Measurements from ENCODE around the gene APC. TPM values are rescaled to one million over a fixed set of nuclear protein-coding genes. Genes with fewer than 3 reads are reported as not detected.

APC gene
- total RNA-seq, 1 experiment from 2014 or later = 24.0 TPM

DNA sequence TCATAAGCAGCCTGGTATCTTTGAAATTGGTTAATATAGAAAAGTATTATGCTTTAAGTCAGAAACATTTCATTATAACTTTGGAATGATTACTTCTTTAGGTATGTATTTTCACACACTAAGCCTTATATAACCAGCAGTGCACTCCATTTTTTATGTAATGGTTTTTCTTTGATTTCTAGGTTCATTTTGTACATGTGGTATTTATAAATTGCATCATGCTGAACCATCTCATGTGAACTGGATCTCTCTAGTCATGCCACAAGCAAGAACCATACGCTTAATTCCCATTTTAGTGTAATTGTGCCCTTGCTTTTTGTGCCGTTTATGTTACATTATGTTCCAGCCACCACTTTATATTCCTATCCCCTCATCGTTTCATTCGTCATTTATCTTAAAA, 84.8 kb downstream of the APC start:
- Histone ChIP-seq H3K4me2 (ENCODE audit: low read length) (no peak overlapping the region), H2AFZ (ENCODE audit: low read depth, low read length, poor library complexity, severe bottlenecking) (no peak overlapping the region), H3K9me2 (ENCODE audit: insufficient read depth) (no peaks in the 10 kb centered on the region), H3K9me3 (ENCODE audit: control insufficient read depth in 1 of 2, insufficient read depth in 1 of 2, low read depth in 1 of 2, low read length in 2 of 2) (no peaks in the 10 kb centered on the region), H3K79me2 (ENCODE audit: insufficient read depth, low read length) (no peaks in the 10 kb centered on the region), H3K27ac (ENCODE audit: low read depth, low read length) (no peak overlapping the region), H3K9ac (ENCODE audit: low read length) (no peak overlapping the region), H3K36me3 (ENCODE audit: control insufficient read depth in 1 of 2, insufficient read depth in 2 of 2, low read length in 2 of 2) (no peaks in the 10 kb centered on the region), H3K4me3 (replicated peaks in 1 of 2; ENCODE audit: low read depth in 1 of 2, low read length in 2 of 2) (no peak overlapping the region), H4K20me1 (ENCODE audit: insufficient read depth) (no peaks in the 10 kb centered on the region), H3K27me3 (ENCODE audit: insufficient read depth, low read length) (no peaks in the 10 kb centered on the region), H3K4me1 (ENCODE audit: control insufficient read depth in 1 of 2, insufficient read depth in 2 of 2, low read length in 2 of 2) (no peaks in the 10 kb centered on the region)
- POLR2A ChIA-PET = no interaction called here
- RAD21 ChIA-PET (ENCODE audit: low non-redundant PET in 1 of 2, low total read pairs in 2 of 2, uncharacterized antibody in 2 of 2, unreplicated experiment in 2 of 2) = no interaction called here
- CTCF ChIA-PET = no interaction called here
- DNase-seq (ENCODE audit: low read depth, low spot score) (no peak), ATAC-seq (no peak)
- intact Hi-C loops (cut with micrococcal nuclease) = no loop called here
- no TSS peak for BruUV-seq (replicated peaks)
- TF ChIP-seq POLR2A (IDR thresholded peaks at IDR 0.05; ENCODE audit: borderline replicate concordance, extremely low read depth, insufficient read depth, insufficient read length) (no peak), EZH2 (IDR thresholded peaks at IDR 0.05) (no peak), CBX3 (IDR thresholded peaks at IDR 0.05; ENCODE audit: low read depth) (no peak), JUND (IDR thresholded peaks at IDR 0.05) (no peak), TCF7L2 (IDR thresholded peaks at IDR 0.05; ENCODE audit: borderline replicate concordance, extremely low read depth, insufficient read depth, insufficient read length) (no peak), FOSL1 (IDR thresholded peaks at IDR 0.05; ENCODE audit: low read depth) (no peak), CEBPB (IDR thresholded peaks at IDR 0.05; ENCODE audit: low read depth) (no peak), POLR2AphosphoS5 (IDR thresholded peaks at IDR 0.05; ENCODE audit: low read depth, low read length) (no peak), SP1 (IDR thresholded peaks at IDR 0.05; ENCODE audit: low read depth) (no peak), ZNF274 (IDR thresholded peaks at IDR 0.05; ENCODE audit: low read depth, low read length) (no peak), SRF (IDR thresholded peaks at IDR 0.05; ENCODE audit: low read depth) (no peak), ELF1 (IDR thresholded peaks at IDR 0.05; ENCODE audit: borderline replicate concordance, low read depth) (no peak), YY1 (IDR thresholded peaks at IDR 0.05; ENCODE audit: extremely low read depth, insufficient replicate concordance, low read depth, low read length) (no peak), EGR1 (IDR thresholded peaks at IDR 0.05; ENCODE audit: low read depth) (no peak), ZFX (IDR thresholded peaks at IDR 0.05) (no peak)
- TF ChIP-seq, protein P1, sequence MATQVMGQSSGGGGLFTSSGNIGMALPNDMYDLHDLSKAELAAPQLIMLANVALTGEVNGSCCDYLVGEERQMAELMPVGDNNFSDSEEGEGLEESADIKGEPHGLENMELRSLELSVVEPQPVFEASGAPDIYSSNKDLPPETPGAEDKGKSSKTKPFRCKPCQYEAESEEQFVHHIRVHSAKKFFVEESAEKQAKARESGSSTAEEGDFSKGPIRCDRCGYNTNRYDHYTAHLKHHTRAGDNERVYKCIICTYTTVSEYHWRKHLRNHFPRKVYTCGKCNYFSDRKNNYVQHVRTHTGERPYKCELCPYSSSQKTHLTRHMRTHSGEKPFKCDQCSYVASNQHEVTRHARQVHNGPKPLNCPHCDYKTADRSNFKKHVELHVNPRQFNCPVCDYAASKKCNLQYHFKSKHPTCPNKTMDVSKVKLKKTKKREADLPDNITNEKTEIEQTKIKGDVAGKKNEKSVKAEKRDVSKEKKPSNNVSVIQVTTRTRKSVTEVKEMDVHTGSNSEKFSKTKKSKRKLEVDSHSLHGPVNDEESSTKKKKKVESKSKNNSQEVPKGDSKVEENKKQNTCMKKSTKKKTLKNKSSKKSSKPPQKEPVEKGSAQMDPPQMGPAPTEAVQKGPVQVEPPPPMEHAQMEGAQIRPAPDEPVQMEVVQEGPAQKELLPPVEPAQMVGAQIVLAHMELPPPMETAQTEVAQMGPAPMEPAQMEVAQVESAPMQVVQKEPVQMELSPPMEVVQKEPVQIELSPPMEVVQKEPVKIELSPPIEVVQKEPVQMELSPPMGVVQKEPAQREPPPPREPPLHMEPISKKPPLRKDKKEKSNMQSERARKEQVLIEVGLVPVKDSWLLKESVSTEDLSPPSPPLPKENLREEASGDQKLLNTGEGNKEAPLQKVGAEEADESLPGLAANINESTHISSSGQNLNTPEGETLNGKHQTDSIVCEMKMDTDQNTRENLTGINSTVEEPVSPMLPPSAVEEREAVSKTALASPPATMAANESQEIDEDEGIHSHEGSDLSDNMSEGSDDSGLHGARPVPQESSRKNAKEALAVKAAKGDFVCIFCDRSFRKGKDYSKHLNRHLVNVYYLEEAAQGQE (IDR thresholded peaks at IDR 0.05; ENCODE audit: low read depth) = no peak
- TF ChIP-seq, protein P2, sequence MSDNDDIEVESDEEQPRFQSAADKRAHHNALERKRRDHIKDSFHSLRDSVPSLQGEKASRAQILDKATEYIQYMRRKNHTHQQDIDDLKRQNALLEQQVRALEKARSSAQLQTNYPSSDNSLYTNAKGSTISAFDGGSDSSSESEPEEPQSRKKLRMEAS (IDR thresholded peaks at IDR 0.05) = no peak
- TF ChIP-seq, protein P3, sequence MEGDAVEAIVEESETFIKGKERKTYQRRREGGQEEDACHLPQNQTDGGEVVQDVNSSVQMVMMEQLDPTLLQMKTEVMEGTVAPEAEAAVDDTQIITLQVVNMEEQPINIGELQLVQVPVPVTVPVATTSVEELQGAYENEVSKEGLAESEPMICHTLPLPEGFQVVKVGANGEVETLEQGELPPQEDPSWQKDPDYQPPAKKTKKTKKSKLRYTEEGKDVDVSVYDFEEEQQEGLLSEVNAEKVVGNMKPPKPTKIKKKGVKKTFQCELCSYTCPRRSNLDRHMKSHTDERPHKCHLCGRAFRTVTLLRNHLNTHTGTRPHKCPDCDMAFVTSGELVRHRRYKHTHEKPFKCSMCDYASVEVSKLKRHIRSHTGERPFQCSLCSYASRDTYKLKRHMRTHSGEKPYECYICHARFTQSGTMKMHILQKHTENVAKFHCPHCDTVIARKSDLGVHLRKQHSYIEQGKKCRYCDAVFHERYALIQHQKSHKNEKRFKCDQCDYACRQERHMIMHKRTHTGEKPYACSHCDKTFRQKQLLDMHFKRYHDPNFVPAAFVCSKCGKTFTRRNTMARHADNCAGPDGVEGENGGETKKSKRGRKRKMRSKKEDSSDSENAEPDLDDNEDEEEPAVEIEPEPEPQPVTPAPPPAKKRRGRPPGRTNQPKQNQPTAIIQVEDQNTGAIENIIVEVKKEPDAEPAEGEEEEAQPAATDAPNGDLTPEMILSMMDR (IDR thresholded peaks at IDR 0.05 in 2 of 3, conservative IDR thresholded peaks at IDR 0.05 in 1 of 3; ENCODE audit: borderline replicate concordance in 1 of 3, insufficient read depth in 1 of 3, low read depth in 2 of 3, low read length in 2 of 3) = no peak
